Endothelial cell of umbilical vein (primary cell): ENCODE measurements around the gene RBM39. TPM values are rescaled to one million over a fixed set of nuclear protein-coding genes. Genes with fewer than 3 reads are reported as not detected.

Experiments
- BruUV-seq: library from RNA; stranded (reverse); fragments of 400-500 nt; replicated peaks from 2 replicates; lab custom pipeline; 2021; lab: Mats Ljungman, UMichigan
- CTCF ChIA-PET: fragments of 300-600, 350-600 bp; sonication (Branson Sonifier 250); formaldehyde crosslinking; loops from one replicate; lab custom pipeline; 2021; ENCODE audit warnings: antibody characterized with exemption, inconsistent platforms; lab: Charles Lee
- POLR2A ChIA-PET: fragments of 300-600, 350-600 bp; sonication (Branson Sonifier 250); formaldehyde crosslinking; loops from one replicate; lab custom pipeline; 2021; ENCODE audit warnings: antibody characterized with exemption, inconsistent platforms; lab: Charles Lee
- DNase-seq: peaks from one replicate; pipeline ENCODE4 v3.0.0-alpha.2; 2011; ENCODE audit warnings: low read depth, low spot score
- FAIRE-seq: peaks from 2 replicates; lab custom pipeline; 2011; peaks lifted over from hg19 to GRCh38; lab: Jason Lieb, UNC
- H2AFZ ChIP-seq: 2 replicates; pipeline ENCODE4 v1.6.0; 2012; ENCODE audit warnings: low read depth, low read length, control low read depth, inconsistent platforms
- H3K27ac ChIP-seq: 2 replicates; pipeline ENCODE4 v1.5.1; 2011; ENCODE audit warnings: low read depth, mild to moderate bottlenecking, control low read depth, low read length, moderate library complexity; ENCODE audit not compliant: insufficient read depth
- H3K27me3 ChIP-seq, 2 experiments: 2 replicates each; pipeline versions ENCODE4 v1.6.0 to v1.6.1; 2011; ENCODE audit warnings: low read length in 2 of 2, mixed read lengths in 1 of 2; ENCODE audit not compliant: control insufficient read depth in 2 of 2, insufficient read depth in 2 of 2
- H3K36me3 ChIP-seq, 2 experiments: 2 replicates in 1 of 2; 3 replicates in 1 of 2; pipeline ENCODE4 v1.5.1; 2011; ENCODE audit warnings: low read length in 2 of 2, mild to moderate bottlenecking in 1 of 2, moderate library complexity in 1 of 2; ENCODE audit not compliant: control insufficient read depth in 2 of 2, insufficient read depth in 2 of 2; ENCODE audit errors: extremely low read depth in 1 of 2
- H3K4me1 ChIP-seq: 3 replicates; pipeline ENCODE4 v1.5.1; 2011; ENCODE audit warnings: mild to moderate bottlenecking, low read length; ENCODE audit not compliant: control insufficient read depth, insufficient read depth; ENCODE audit errors: extremely low read depth
- H3K4me2 ChIP-seq: 2 replicates; pipeline ENCODE4 v1.6.1; 2011; ENCODE audit warnings: low read length, control low read depth, mixed read lengths; ENCODE audit not compliant: insufficient read depth
- H3K4me3 ChIP-seq, 3 experiments: fragments of 200-600 bp in 1 of 3; sonication (generic), shearing (Covaris generic) in 1 of 3; replicated peaks in 1 of 3; 2 replicates each; pipeline ENCODE4 v1.5.1; 2011 to 2016; ENCODE audit warnings: control low read depth in 3 of 3, low read length in 3 of 3, mild to moderate bottlenecking in 2 of 3, inconsistent platforms in 1 of 3, low read depth in 1 of 3, moderate library complexity in 1 of 3; ENCODE audit not compliant: insufficient read depth in 1 of 3
- H3K79me2 ChIP-seq: 2 replicates; pipeline ENCODE4 v1.6.0; 2012; ENCODE audit warnings: low read length, inconsistent platforms; ENCODE audit not compliant: control insufficient read depth, insufficient read depth
- H3K9ac ChIP-seq: replicated peaks from 2 replicates; pipeline ENCODE3; 2011; ENCODE audit warnings: low read length, control low read depth; ENCODE audit not compliant: insufficient read depth; ENCODE audit errors: extremely low read depth
- H3K9me1 ChIP-seq: replicated peaks from 3 replicates; pipeline ENCODE4 v1.6.0; 2011; ENCODE audit warnings: mild to moderate bottlenecking, low read length; ENCODE audit not compliant: control insufficient read depth, insufficient read depth; ENCODE audit errors: extremely low read depth
- H3K9me3 ChIP-seq: replicated peaks from 2 replicates; pipeline ENCODE4 v1.5.1; 2012; ENCODE audit warnings: low read length, inconsistent platforms; ENCODE audit not compliant: control insufficient read depth, insufficient read depth
- H4K20me1 ChIP-seq: replicated peaks from 2 replicates; pipeline ENCODE3; 2011; ENCODE audit warnings: mild to moderate bottlenecking, low read length; ENCODE audit not compliant: control insufficient read depth, insufficient read depth; ENCODE audit errors: extremely low read depth
- EZH2 ChIP-seq: IDR thresholded peaks from 2 replicates; pipeline ENCODE4 v1.6.1; 2012; ENCODE audit warnings: borderline replicate concordance, low read depth, mild to moderate bottlenecking, moderate library complexity, low read length, inconsistent platforms; ENCODE audit not compliant: severe bottlenecking
- FOS ChIP-seq: IDR thresholded peaks from 2 replicates; pipeline ENCODE4 v1.6.1; 2011; ENCODE audit warnings: mild to moderate bottlenecking, low read length, moderate library complexity, borderline replicate concordance; ENCODE audit not compliant: insufficient read depth
- GATA2 ChIP-seq: IDR thresholded peaks from 2 replicates; pipeline ENCODE4 v1.7.0; 2011; ENCODE audit warnings: low read depth, mild to moderate bottlenecking, moderate library complexity, mixed read lengths, low read length; ENCODE audit not compliant: insufficient read length, insufficient read depth
- JUN ChIP-seq: IDR thresholded peaks from 2 replicates; pipeline ENCODE4 v1.6.1; 2011; ENCODE audit warnings: borderline replicate concordance, low read depth; ENCODE audit not compliant: insufficient read length, insufficient read depth
- MYC ChIP-seq: IDR thresholded peaks from one replicate; pipeline ENCODE4 v1.6.1; 2011; ENCODE audit warnings: mild to moderate bottlenecking, low read depth, low read length
- POLR2A ChIP-seq: IDR thresholded peaks from 2 replicates; pipeline ENCODE4 v1.6.1; 2012; ENCODE audit warnings: low read depth, mild to moderate bottlenecking, control low read depth, low read length
- POLR2AphosphoS5 ChIP-seq: IDR thresholded peaks from 2 replicates; pipeline ENCODE4 v1.6.1; 2012; ENCODE audit warnings: low read depth, mild to moderate bottlenecking, control low read depth, low read length, moderate library complexity; ENCODE audit not compliant: insufficient read depth
- dilution Hi-C: fragments of 300-500 bp; cut with MboI; formaldehyde crosslinking; loops from one replicate; pipeline ENCODE4 v1.15.0; 2019; ENCODE audit warnings: low sequenced_read_pairs; ENCODE audit not compliant: extremely low pct_ligation_motif_present
- intact Hi-C: fragments of 100-400 bp; cut with micrococcal nuclease; formaldehyde crosslinking; loops from one replicate; pipeline ENCODE4 v1.10.0; 2022
- polyA plus RNA-seq, 4 experiments: library from polyadenylated mRNA; depleted of rRNA in 3 of 4; stranded (reverse) in 3 of 4; unstranded in 1 of 4; fragments of >200 nt; gene quantifications; 2 replicates each; pipeline versions ENCODE4 v1.2.1 to v1.2.3, GENCODE V29; 2011 to 2012; ENCODE audit warnings: missing spikeins in 1 of 4
- total RNA-seq: library from RNA; stranded (reverse); gene quantifications from 2 replicates; pipeline ENCODE4 v1.2.3, GENCODE V29; 2021
- TF ChIP-seq, protein P1 (sequence below), 2 donors: IDR thresholded peaks; 1 replicate in 1 of 2; 2 replicates in 1 of 2; pipeline ENCODE4 v1.5.1; 2011; ENCODE audit warnings: low read length in 2 of 2, mild to moderate bottlenecking in 2 of 2, moderate library complexity in 2 of 2, control low read depth in 1 of 2, inconsistent platforms in 1 of 2, low read depth in 1 of 2; ENCODE audit not compliant: insufficient read depth in 1 of 2; ENCODE audit errors: extremely low read depth in 1 of 2
- TF ChIP-seq, protein P2 (sequence below): IDR thresholded peaks from 2 replicates; pipeline ENCODE4 v1.6.1; 2011; ENCODE audit not compliant: insufficient read depth, insufficient read length

RBM39 gene
- total and polyA plus RNA-seq, 2 donors (not counting 3 experiments of a cell fraction or from before 2014, with no cell fraction given), result 106 to 309 TPM

DNA sequence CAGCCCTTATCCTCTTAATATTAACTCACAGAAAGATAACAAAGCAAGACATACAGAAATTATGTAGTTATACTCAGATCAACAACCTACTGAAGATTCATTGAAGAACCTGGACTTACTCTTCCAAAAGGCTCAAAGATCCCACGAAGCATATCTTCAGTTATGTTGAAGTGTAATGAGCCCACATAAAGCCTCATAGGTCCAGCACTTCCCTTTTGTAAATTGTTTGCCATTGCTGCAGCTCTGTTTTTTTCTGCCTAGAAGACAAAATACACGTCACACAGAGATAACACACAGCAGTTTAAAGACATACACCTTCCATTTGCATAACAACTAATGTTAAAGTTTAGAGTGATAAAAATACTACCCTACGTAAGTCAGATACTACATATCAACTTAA, 20.4 kb downstream of the RBM39 start:
- Histone ChIP-seq H3K9me1 (no peaks in the 10 kb centered on the region), H2AFZ (no peak overlapping the region), H3K9ac (no peak overlapping the region), H3K4me3 (no peak overlapping the region), H3K79me2 (peaks cover 86% of the 10 kb centered on the region), H3K36me3 (peaks cover 55 to 57% of the 10 kb centered on the region in 2 experiments), H3K4me1 (no peaks in the 10 kb centered on the region), H3K9me3 (no peaks in the 10 kb centered on the region), H4K20me1 (peaks cover 8% of the 10 kb centered on the region), H3K27me3 (no peaks in the 10 kb centered on the region), H3K27ac (no peak overlapping the region), H3K4me2 (no peak overlapping the region)
- intact Hi-C loops (loop anchor here (2.0 kb wide), 1 partner anchor 13 kb away; no protein-coding TSS in a partner anchor), dilution Hi-C loops (no loop called here)
- CTCF ChIA-PET, result no interaction called here
- DNase-seq (no peak), FAIRE-seq (no peak)
- BruUV-seq, result no TSS peak
- TF ChIP-seq EZH2, result no peak
- TF ChIP-seq JUN, result no peak
- TF ChIP-seq GATA2, result no peak
- TF ChIP-seq, protein P1, sequence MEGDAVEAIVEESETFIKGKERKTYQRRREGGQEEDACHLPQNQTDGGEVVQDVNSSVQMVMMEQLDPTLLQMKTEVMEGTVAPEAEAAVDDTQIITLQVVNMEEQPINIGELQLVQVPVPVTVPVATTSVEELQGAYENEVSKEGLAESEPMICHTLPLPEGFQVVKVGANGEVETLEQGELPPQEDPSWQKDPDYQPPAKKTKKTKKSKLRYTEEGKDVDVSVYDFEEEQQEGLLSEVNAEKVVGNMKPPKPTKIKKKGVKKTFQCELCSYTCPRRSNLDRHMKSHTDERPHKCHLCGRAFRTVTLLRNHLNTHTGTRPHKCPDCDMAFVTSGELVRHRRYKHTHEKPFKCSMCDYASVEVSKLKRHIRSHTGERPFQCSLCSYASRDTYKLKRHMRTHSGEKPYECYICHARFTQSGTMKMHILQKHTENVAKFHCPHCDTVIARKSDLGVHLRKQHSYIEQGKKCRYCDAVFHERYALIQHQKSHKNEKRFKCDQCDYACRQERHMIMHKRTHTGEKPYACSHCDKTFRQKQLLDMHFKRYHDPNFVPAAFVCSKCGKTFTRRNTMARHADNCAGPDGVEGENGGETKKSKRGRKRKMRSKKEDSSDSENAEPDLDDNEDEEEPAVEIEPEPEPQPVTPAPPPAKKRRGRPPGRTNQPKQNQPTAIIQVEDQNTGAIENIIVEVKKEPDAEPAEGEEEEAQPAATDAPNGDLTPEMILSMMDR (IDR thresholded peaks at IDR 0.05; ENCODE audit: extremely low read depth in 1 of 2, insufficient read depth in 1 of 2, low read depth in 1 of 2, low read length in 2 of 2), result no peak
- TF ChIP-seq, protein P2, sequence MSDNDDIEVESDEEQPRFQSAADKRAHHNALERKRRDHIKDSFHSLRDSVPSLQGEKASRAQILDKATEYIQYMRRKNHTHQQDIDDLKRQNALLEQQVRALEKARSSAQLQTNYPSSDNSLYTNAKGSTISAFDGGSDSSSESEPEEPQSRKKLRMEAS, result no peak
- TF ChIP-seq FOS, result no peak
- no peak for TF ChIP-seq POLR2A
- no peak for TF ChIP-seq POLR2AphosphoS5
- TF ChIP-seq MYC, result no peak
- POLR2A ChIA-PET, result interaction anchor here (0.8 to 1.3 kb wide), 2 partner anchors 14 to 21 kb away, joined by 3 to 9 read pairs; partner anchors contain the start of gene RBM39
